GM23338 (cell line): ENCODE results near the gene NCF1. TPM values are rescaled to one million over a fixed set of nuclear protein-coding genes. Genes with fewer than 3 reads are reported as not detected.
"Not testable (repeated sequence)": the region's sequence is repeated elsewhere in the genome, so short reads cannot be mapped to it uniquely, and the experiment has no call there.

Experiments used
- ATAC-seq: fragments of 200-7000 bp; cut with Tn5 transposase; 3 replicates; pipeline ENCODE4 v1.9.1; 2020
- DNase-seq: peaks from one replicate; pipeline ENCODE4 v3.0.0-alpha.2; 2015; ENCODE audit warnings: low spot score
- H2AFZ ChIP-seq: fragments of 200-600 bp; sonication (generic); 2 replicates; pipeline ENCODE4 v1.8.0; 2016; ENCODE audit warnings: antibody characterized with exemption, mild to moderate bottlenecking, moderate library complexity
- H3F3A ChIP-seq: fragments of 200-600 bp; sonication (generic); replicated peaks from 2 replicates; pipeline ENCODE4 v1.8.0; 2017; ENCODE audit warnings: antibody characterized with exemption, mixed run types, low read depth
- H3K27ac ChIP-seq: fragments of 200-600 bp; sonication (generic); 2 replicates; pipeline ENCODE4 v1.6.1; 2016; ENCODE audit warnings: low read depth
- H3K27me3 ChIP-seq: fragments of 200-600 bp; sonication (generic); 2 replicates; pipeline ENCODE4 v1.8.0; 2016; ENCODE audit warnings: mild to moderate bottlenecking, mixed run types, moderate library complexity; ENCODE audit not compliant: insufficient read depth
- H3K36me3 ChIP-seq: fragments of 200-600 bp; sonication (generic); 2 replicates; pipeline ENCODE4 v1.8.0; 2016; ENCODE audit warnings: mild to moderate bottlenecking; ENCODE audit not compliant: insufficient read depth
- H3K4me1 ChIP-seq: fragments of 200-600 bp; sonication (generic); 2 replicates; pipeline ENCODE4 v1.8.0; 2016; ENCODE audit warnings: mild to moderate bottlenecking, moderate library complexity; ENCODE audit not compliant: insufficient read depth
- H3K4me2 ChIP-seq: fragments of 200-600 bp; sonication (generic); 2 replicates; pipeline ENCODE4 v1.7.1; 2017; ENCODE audit warnings: mixed run types
- H3K4me3 ChIP-seq: fragments of 200-600 bp; sonication (generic); 2 replicates; pipeline ENCODE4 v1.6.1; 2016; ENCODE audit warnings: mixed run types
- H3K79me2 ChIP-seq: fragments of 200-600 bp; sonication (generic); replicated peaks from 2 replicates; pipeline ENCODE4 v1.8.0; 2017; ENCODE audit warnings: mild to moderate bottlenecking; ENCODE audit not compliant: insufficient read depth
- H3K9me2 ChIP-seq: fragments of 200-600 bp; sonication (generic); 2 replicates; pipeline ENCODE4 v1.8.0; 2017; ENCODE audit not compliant: insufficient read depth
- H4K20me1 ChIP-seq: fragments of 200-600 bp; sonication (generic); replicated peaks from 2 replicates; pipeline ENCODE4 v1.8.0; 2017; ENCODE audit warnings: mild to moderate bottlenecking; ENCODE audit not compliant: insufficient read depth
- H3K27ac Mint-ChIP-seq: 2 replicates; pipeline ENCODE4 v1.8.0; 2020; ENCODE audit warnings: inconsistent platforms, mild to moderate bottlenecking, moderate library complexity, mixed read lengths
- H3K27me3 Mint-ChIP-seq: 3 replicates; pipeline ENCODE4 v1.8.0; 2022; ENCODE audit warnings: low read depth, mild to moderate bottlenecking, moderate library complexity, mixed read lengths, inconsistent platforms; ENCODE audit not compliant: insufficient read depth, poor library complexity
- H3K36me3 Mint-ChIP-seq: 3 replicates; pipeline ENCODE4 v1.8.0; 2021; ENCODE audit warnings: low read depth, mild to moderate bottlenecking, inconsistent platforms, moderate library complexity, mixed read lengths
- H3K4me1 Mint-ChIP-seq: 3 replicates; pipeline ENCODE4 v1.8.0; 2020; ENCODE audit warnings: mild to moderate bottlenecking, inconsistent platforms, mixed read lengths
- H3K4me3 Mint-ChIP-seq: 3 replicates; pipeline ENCODE4 v1.8.0; 2021; ENCODE audit warnings: moderate library complexity, mild to moderate bottlenecking, inconsistent platforms, mixed read lengths
- H3K9me3 Mint-ChIP-seq: 3 replicates; pipeline ENCODE4 v1.8.0; 2020; ENCODE audit warnings: moderate library complexity, mild to moderate bottlenecking, inconsistent platforms, mixed read lengths
- polyA plus RNA-seq: library from polyadenylated mRNA; unstranded; fragments of >200 nt; fragmentation: Nextera tagmentation; extraction: Ambion mirVana; gene quantifications from 2 replicates; pipeline ENCODE4 v1.2.1, GENCODE V29; 2016
- total RNA-seq: library from RNA; depleted of rRNA; stranded (reverse); fragments of >200 nt; shearing (Covaris generic); gene quantifications from 2 replicates; pipeline ENCODE4 v1.2.3, GENCODE V29; 2014

NCF1 gene
- total and polyA plus RNA-seq, 2 experiments from 2014 or later = 0.49 to 1.4 TPM

- H3K4me2 ChIP-seq, H3K4me1 ChIP-seq: not testable (repeated sequence)
Observed at GRCh38 chr7:74765205-74765918, 8.4 kb upstream of the NCF1 start.

GRCh38 chr7:74766509-74766908 is 7.3 kb upstream of the NCF1 start:
- H3K27ac Mint-ChIP-seq, H3K9me2 ChIP-seq, H3K79me2 ChIP-seq, H3K4me3 Mint-ChIP-seq, H3F3A ChIP-seq, H2AFZ ChIP-seq, H3K27me3 Mint-ChIP-seq, DNase-seq, H3K4me1 ChIP-seq, H4K20me1 ChIP-seq, H3K36me3 ChIP-seq, H3K4me2 ChIP-seq, H3K4me3 ChIP-seq, H3K27me3 ChIP-seq, H3K27ac ChIP-seq, H3K36me3 Mint-ChIP-seq, H3K4me1 Mint-ChIP-seq, H3K9me3 Mint-ChIP-seq: not testable (repeated sequence)
- peak; percentile 13 for ATAC-seq

More at GRCh38 chr7:74765205-74765918, 8.4 kb upstream of the NCF1 start:
- H3K27ac Mint-ChIP-seq, H3K9me2 ChIP-seq, H3K79me2 ChIP-seq, H4K20me1 ChIP-seq, H3K36me3 Mint-ChIP-seq, DNase-seq, H3K27me3 ChIP-seq, ATAC-seq, H3K4me3 Mint-ChIP-seq, H3K27me3 Mint-ChIP-seq, H3F3A ChIP-seq, H3K9me3 Mint-ChIP-seq, H3K4me3 ChIP-seq, H3K27ac ChIP-seq, H3K4me1 Mint-ChIP-seq, H3K36me3 ChIP-seq, H2AFZ ChIP-seq: not testable (repeated sequence)

- H3K4me3 Mint-ChIP-seq, H3K36me3 Mint-ChIP-seq, H3K27me3 Mint-ChIP-seq, H3F3A ChIP-seq, H3K27me3 ChIP-seq, H3K4me1 Mint-ChIP-seq, H3K9me3 Mint-ChIP-seq, H3K4me1 ChIP-seq, H2AFZ ChIP-seq, H3K36me3 ChIP-seq, H3K27ac ChIP-seq, H3K9me2 ChIP-seq, H4K20me1 ChIP-seq, H3K79me2 ChIP-seq, H3K4me3 ChIP-seq, ATAC-seq, H3K4me2 ChIP-seq, H3K27ac Mint-ChIP-seq: not testable (repeated sequence)
- peak; percentile 0 for DNase-seq
Observed at GRCh38 chr7:74766991-74767390, 6.8 kb upstream of the NCF1 start.

GRCh38 chr7:74770062-74770461 is 3.7 kb upstream of the NCF1 start:
- H3K4me3 Mint-ChIP-seq, H3K79me2 ChIP-seq, H3F3A ChIP-seq, H3K4me3 ChIP-seq, H3K4me2 ChIP-seq, H3K27me3 Mint-ChIP-seq, H3K27me3 ChIP-seq, ATAC-seq, H3K36me3 Mint-ChIP-seq, H3K4me1 ChIP-seq, H3K4me1 Mint-ChIP-seq, H3K27ac ChIP-seq, H3K9me2 ChIP-seq, H3K9me3 Mint-ChIP-seq, DNase-seq, H4K20me1 ChIP-seq, H2AFZ ChIP-seq, H3K36me3 ChIP-seq, H3K27ac Mint-ChIP-seq: not testable (repeated sequence)

DNA sequence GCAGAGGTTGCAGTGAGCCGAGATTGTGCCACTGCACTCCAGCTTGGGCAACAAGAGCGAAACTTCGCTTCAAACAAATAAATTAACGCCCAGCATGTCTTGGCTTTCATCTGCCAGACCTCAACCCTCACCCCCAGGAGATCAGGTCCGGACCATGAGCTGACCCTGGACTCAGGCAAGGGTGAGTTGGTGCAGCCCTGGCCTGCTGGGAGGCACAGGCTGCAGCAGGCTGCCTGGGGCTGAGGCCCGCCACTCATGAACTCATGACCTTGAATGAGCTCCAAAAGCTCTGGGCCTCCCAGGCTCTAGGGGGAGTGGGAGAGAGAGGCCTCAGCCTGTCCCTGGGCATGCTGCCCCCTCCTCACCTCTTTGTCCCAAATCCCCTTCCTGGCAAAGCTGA is 1.7 kb upstream of the NCF1 start:
- not testable (repeated sequence) for H3F3A ChIP-seq, H3K9me3 Mint-ChIP-seq, H3K9me2 ChIP-seq, H3K27me3 ChIP-seq, H2AFZ ChIP-seq, H3K27ac ChIP-seq, H3K36me3 Mint-ChIP-seq, H3K36me3 ChIP-seq, H3K79me2 ChIP-seq, H3K4me1 ChIP-seq, H3K4me1 Mint-ChIP-seq, H3K27me3 Mint-ChIP-seq, H3K4me3 ChIP-seq, H3K4me3 Mint-ChIP-seq, H3K4me2 ChIP-seq, H4K20me1 ChIP-seq, H3K27ac Mint-ChIP-seq
- DNase-seq (peak; percentile 5), ATAC-seq (peak; percentile 94)

DNA sequence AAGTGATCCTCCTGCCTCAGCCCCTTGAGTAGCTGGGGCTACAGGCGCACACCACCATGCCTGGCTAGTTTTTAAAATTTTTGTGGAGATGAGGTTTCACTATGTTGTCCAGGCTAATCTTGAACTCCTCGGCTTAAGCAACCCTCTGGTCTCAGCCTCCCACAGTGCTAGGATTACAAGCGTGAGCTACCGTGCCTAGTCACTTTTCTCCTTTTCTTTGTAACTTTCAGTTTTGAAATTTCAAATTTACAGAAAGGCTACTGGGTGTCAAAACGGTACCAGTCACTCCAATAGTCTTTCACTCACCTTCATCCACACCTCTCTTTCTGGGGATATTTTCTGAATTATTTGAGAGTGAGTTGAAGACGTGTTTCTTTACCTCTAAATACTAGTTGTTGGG is 1.3 kb downstream of the NCF1 start:
- H4K20me1 ChIP-seq, H3K4me2 ChIP-seq, H3K4me1 Mint-ChIP-seq, H3K27me3 ChIP-seq, H3K4me3 ChIP-seq, H3K9me3 Mint-ChIP-seq, ATAC-seq, H3K36me3 ChIP-seq, H2AFZ ChIP-seq, H3F3A ChIP-seq, H3K27ac ChIP-seq, DNase-seq, H3K36me3 Mint-ChIP-seq, H3K4me3 Mint-ChIP-seq, H3K27ac Mint-ChIP-seq, H3K79me2 ChIP-seq, H3K9me2 ChIP-seq, H3K27me3 Mint-ChIP-seq, H3K4me1 ChIP-seq: not testable (repeated sequence)

GRCh38 chr7:74779053-74779452 is 5.2 kb downstream of the NCF1 start:
- H3K27me3 Mint-ChIP-seq = not testable (repeated sequence)

More at GRCh38 chr7:74779053-74779452, 5.2 kb downstream of the NCF1 start:
- not testable (repeated sequence) for H3F3A ChIP-seq, H3K36me3 Mint-ChIP-seq, DNase-seq, H4K20me1 ChIP-seq, H3K4me3 ChIP-seq, H2AFZ ChIP-seq, H3K4me2 ChIP-seq, H3K27me3 ChIP-seq, H3K4me3 Mint-ChIP-seq, H3K27ac ChIP-seq, H3K4me1 Mint-ChIP-seq, H3K79me2 ChIP-seq, H3K9me3 Mint-ChIP-seq, H3K4me1 ChIP-seq, H3K36me3 ChIP-seq, ATAC-seq, H3K9me2 ChIP-seq, H3K27ac Mint-ChIP-seq
